Mammary epithelial cell (primary cell): Measurements from ENCODE around the gene TMEM119.

Experiments
- EZH2 ChIP-seq: IDR thresholded peaks from 2 replicates; pipeline ENCODE4 v1.6.1; 2012; ENCODE audit warnings: low read length, inconsistent platforms, borderline replicate concordance
- TF ChIP-seq, protein P1 (sequence below), 2 donors: IDR thresholded peaks in 1 of 2; conservative IDR thresholded peaks in 1 of 2; 2 replicates each; pipeline ENCODE4 v1.5.1; 2011 to 2012; ENCODE audit warnings: inconsistent platforms in 2 of 2, low read length in 2 of 2, mild to moderate bottlenecking in 2 of 2, control low read depth in 1 of 2, low read depth in 1 of 2; ENCODE audit not compliant: insufficient read depth in 1 of 2; ENCODE audit errors: extremely low read depth in 1 of 2

DNA sequence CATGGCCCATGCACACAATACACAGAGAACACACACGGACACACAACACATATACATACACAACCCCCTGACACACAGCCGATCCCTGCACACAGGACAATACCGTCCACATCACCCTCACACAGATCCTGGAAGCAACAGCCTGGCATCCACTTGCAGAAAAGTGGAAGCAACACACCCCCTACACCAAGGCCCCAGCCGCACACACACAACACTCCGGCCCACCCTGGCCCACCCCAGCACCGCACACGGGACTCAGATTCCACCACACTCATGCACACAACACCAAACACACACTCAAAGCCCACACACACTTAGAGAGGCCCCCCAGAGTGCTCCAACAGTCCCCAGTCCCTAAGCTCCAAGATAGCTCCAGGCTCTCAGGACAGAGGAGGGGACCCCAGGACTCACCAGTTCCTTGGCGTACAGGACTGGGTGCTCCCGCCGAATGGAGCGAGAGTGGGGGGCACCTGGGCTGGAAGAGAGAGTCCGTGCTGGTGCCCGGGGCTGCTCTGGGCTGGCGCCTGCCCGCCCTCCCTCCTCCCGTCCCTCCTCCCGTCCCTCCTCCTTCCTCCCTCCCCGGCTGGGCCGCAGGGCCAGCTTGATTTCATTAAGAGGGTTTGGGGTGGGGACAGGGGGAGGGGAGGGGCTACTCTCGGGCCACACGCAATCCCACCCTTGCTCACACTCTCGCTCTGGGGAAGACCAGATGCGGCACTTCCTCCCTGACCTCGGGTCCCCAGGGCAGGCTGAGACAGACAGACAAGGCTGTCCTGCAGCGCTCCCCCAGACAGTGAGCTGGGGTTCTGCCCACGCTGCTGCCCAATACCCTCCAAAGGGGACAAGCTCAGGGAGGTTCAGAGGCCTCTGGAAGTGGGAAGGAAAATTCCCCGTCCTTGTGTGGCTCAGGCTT lies at the start of gene TMEM119:
- TF ChIP-seq, protein P1, sequence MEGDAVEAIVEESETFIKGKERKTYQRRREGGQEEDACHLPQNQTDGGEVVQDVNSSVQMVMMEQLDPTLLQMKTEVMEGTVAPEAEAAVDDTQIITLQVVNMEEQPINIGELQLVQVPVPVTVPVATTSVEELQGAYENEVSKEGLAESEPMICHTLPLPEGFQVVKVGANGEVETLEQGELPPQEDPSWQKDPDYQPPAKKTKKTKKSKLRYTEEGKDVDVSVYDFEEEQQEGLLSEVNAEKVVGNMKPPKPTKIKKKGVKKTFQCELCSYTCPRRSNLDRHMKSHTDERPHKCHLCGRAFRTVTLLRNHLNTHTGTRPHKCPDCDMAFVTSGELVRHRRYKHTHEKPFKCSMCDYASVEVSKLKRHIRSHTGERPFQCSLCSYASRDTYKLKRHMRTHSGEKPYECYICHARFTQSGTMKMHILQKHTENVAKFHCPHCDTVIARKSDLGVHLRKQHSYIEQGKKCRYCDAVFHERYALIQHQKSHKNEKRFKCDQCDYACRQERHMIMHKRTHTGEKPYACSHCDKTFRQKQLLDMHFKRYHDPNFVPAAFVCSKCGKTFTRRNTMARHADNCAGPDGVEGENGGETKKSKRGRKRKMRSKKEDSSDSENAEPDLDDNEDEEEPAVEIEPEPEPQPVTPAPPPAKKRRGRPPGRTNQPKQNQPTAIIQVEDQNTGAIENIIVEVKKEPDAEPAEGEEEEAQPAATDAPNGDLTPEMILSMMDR (conservative IDR thresholded peaks at IDR 0.05 in 1 of 2, IDR thresholded peaks at IDR 0.05 in 1 of 2; ENCODE audit: extremely low read depth in 1 of 2, insufficient read depth in 1 of 2, low read depth in 1 of 2, low read length in 2 of 2): no peak
- TF ChIP-seq EZH2: no peak
